GM12873 (cell line): ENCODE measurements around the gene TSN.

Experiments used
- TF ChIP-seq, protein P1 (sequence below): IDR thresholded peaks from 2 replicates; pipeline ENCODE4 v1.5.1; 2012; ENCODE audit warnings: low read depth, mild to moderate bottlenecking, moderate library complexity, low read length, control low read depth; ENCODE audit not compliant: insufficient read depth; ENCODE audit errors: missing control alignments

Gene TSN

DNA sequence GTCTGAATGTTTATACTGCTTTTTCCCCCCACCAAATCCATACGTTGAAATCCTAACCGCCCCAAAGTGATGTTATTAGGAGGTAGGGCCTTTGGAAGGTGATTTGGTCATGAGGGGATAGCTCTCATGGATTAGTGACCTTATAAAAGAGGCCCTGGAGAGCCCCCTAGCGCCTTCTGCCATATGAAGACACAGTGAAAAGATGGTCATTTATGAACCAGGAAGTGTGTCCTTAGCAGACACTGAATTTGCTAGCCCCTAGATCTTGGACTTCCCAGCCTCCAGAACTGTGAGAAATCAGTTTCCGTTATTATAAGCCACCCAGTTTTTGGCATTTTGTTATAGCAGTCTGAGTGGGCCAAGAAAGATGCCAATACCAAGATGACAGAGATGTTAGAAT lies 7.2 kb upstream of the TSN start:
- TF ChIP-seq, protein P1, sequence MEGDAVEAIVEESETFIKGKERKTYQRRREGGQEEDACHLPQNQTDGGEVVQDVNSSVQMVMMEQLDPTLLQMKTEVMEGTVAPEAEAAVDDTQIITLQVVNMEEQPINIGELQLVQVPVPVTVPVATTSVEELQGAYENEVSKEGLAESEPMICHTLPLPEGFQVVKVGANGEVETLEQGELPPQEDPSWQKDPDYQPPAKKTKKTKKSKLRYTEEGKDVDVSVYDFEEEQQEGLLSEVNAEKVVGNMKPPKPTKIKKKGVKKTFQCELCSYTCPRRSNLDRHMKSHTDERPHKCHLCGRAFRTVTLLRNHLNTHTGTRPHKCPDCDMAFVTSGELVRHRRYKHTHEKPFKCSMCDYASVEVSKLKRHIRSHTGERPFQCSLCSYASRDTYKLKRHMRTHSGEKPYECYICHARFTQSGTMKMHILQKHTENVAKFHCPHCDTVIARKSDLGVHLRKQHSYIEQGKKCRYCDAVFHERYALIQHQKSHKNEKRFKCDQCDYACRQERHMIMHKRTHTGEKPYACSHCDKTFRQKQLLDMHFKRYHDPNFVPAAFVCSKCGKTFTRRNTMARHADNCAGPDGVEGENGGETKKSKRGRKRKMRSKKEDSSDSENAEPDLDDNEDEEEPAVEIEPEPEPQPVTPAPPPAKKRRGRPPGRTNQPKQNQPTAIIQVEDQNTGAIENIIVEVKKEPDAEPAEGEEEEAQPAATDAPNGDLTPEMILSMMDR = peak; percentile 40

DNA sequence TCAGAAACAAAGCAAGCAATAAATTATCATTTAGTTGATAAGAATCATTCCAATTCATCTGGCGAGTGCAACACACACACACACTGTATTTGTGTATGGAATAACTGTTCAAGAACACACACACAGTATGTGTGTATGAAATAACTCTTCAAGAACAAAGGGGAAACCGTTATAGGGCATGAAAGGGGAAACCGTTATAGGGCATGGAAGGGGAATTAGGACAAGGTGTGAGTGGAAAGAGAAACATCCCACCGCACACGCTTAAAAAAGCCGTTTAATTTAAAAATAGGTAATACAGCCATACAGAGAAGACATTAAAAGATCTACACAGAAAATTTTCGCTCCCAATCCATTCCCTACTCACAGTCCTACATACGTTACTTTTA lies 607 bp upstream of the TSN start:
- TF ChIP-seq, protein P1 = no peak

DNA sequence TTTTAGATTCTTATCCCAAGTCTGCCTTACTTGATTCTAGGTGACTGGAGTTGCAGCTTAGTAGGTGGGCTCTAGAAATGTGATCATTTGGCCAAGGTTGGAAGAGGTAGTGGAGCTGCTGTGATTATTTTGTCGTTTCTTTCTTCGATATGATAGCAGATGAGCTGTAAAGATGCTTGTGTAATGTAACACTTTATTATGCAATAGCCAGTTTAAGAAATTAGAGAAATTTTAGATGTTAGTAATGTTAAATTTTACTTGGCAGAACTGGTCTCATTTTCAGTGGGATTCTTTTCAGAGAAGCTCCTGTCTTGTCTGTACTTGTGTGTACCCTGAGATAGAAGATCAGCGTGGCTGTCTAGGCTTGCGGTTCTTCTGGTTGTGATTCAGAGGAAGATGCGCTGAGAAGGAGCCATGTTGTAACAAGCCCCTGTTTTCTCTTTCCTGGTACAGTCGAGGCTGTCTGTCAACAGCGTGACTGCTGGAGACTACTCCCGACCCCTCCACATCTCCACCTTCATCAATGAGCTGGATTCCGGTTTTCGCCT lies 9.3 kb downstream of the TSN start:
- TF ChIP-seq, protein P1 = no peak

DNA sequence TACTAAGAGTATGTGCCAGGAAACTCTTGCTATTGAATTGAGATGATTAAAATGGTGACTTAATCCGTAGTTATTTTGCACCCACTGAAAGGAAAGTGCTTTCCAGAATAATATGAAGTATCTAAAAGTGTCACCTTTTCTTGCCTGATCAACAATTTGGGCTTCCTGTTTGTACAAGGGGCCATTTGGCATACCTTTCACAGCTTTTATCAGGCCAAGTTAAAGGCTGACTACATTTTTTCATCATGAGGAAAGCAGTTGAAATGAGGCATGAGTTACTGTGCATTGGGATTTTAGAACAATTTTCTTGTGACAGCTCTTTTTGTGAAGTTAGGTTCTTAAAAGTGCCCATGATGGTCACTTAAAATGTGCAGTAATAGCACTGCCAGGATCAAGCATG lies 11.2 kb downstream of the TSN start:
- TF ChIP-seq, protein P1 = no peak

DNA sequence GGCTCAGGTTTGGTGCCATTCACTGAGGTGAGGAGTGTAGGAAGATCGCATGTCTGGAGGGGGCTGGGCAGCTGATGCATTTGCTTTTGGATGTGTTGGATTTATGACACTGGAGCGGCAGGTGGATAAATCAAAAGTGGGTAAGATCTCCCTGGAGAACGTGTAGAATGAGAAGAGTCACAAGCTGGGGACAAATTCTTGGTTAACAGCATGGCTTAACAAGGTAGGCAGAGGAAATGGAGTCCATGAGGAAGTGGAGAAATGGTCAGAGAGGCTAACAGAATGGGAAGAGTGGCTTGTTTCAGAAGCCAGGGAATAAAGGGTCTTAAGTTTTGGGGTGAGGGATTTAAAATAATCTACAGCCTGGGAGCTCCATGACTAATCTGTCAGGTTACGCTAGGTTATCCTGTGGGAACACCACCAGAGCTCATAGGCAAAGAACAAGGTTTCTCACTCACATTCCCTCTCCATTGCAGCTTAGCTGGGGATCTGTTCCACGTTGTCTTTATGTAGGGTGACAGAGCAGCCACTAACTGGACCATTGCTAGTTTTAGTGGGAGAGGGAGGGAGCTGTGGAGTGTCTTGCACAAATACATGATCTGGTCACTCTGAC lies 12.8 kb downstream of the TSN start:
- TF ChIP-seq, protein P1 = no peak

DNA sequence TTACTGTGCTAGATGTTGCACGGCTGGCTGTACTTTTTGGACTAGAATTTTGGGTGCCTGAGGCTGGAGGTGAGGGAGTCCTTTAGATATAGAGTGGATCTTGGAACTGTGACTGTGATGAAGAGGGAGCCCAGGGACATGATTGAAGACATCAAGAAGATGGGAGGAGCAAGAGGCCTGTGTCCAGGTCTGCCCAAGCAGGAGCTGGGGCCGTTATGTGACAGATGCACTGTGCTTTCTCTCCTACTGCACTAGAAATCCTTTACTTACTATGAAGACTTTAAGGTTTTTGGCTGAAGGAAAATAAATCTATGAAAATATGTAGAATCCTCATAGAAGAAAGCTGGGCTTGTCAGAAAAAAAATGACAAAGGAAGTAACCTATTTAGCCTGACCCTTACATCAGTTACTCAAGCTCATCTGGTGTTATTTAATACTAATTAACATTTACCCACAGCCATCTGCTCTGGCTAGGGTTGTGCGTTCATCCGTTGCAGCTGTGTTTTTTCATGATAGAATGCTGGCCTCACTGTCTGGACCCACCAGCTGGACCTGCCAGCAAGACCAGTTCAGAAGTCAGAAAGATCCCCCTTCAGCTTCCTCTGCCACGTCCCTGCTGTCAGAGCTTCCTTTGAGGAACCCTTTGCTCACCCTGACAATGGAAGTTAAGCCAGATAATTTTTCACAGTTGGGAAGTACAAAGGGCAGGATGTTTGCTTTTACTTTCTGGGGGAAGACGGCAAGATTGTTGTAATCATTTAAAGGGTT lies 16.7 kb downstream of the TSN start:
- TF ChIP-seq, protein P1 = no peak

DNA sequence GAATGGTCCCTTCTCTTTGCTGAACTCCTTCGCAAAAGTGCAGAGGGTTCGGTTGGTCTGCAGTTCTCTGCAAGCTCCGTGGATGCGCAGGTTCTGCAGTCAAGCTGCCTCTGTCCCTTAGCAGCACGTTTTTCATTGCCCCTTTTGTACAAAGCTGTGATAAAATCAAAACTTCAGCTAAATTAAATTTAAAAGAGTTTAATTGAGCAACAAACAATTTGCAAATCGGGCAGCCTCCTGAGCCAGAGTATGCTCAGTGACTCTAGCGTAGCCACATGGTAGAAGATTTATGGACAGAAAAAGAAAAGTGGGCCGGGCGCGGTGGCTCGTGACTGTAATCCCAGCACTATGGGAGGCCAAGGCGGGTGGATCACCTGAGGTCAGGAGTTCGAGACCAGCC lies 18.8 kb downstream of the TSN start:
- TF ChIP-seq, protein P1 = no peak
